T-cell (primary cell): Measurements from ENCODE around the gene FAM98B. TPM values are rescaled to one million over a fixed set of nuclear protein-coding genes. Genes with fewer than 3 reads are reported as not detected.
A peak's percentile ranks its signal among the peaks of the same experiment; 100 is the strongest.

Experiments used
- ATAC-seq, 4 experiments: fragments of 200-7000 bp in 3 of 4; fragments of 150-1000 bp in 1 of 4; cut with Tn5 transposase; replicated peaks in 1 of 4; 1 replicate in 3 of 4; 2 replicates in 1 of 4; pipeline ENCODE4 v1.10.0; 2021; ENCODE audit warnings: moderate library complexity in 3 of 4, mild to moderate bottlenecking in 2 of 4, moderate number of reproducible peaks in 1 of 4
- CTCF ChIA-PET, 2 donors: fragments of 300-600 bp; sonication (Branson Sonifier 250); formaldehyde crosslinking; loops; one replicate each; lab custom pipeline; 2022; ENCODE audit warnings: antibody characterized with exemption in 2 of 2; lab: Charles Lee
- POLR2A ChIA-PET, 2 donors: fragments of 300-600 bp; sonication (Branson Sonifier 250); formaldehyde crosslinking; loops; one replicate each; lab custom pipeline; 2022; ENCODE audit warnings: antibody characterized with exemption in 2 of 2; lab: Charles Lee
- DNase-seq, 35 experiments: peaks; one replicate each; pipeline versions ENCODE4 v3.0.0 to v3.0.0-alpha.2; 2013 to 2023
- H3K27ac ChIP-seq: one replicate; pipeline ENCODE4 v1.5.1; 2013; ENCODE audit warnings: low read length
- H3K27me3 ChIP-seq, 2 experiments: replicated peaks in 1 of 2; 1 replicate in 1 of 2; 2 replicates in 1 of 2; pipeline versions ENCODE4 v1.6.1 to v1.7.0; 2013; ENCODE audit warnings: low read length in 1 of 2, mixed read lengths in 1 of 2; ENCODE audit not compliant: control insufficient read depth in 2 of 2, insufficient read depth in 2 of 2; ENCODE audit errors: extremely low read depth in 1 of 2
- H3K36me3 ChIP-seq, 2 donors: 1 replicate in 1 of 2; 2 replicates in 1 of 2; pipeline versions ENCODE4 v1.6.1 to v1.7.0; 2013; ENCODE audit warnings: low read length in 1 of 2; ENCODE audit not compliant: control insufficient read depth in 2 of 2, insufficient read depth in 1 of 2; ENCODE audit errors: extremely low read depth in 1 of 2
- H3K4me1 ChIP-seq, 2 experiments: 1 replicate in 1 of 2; 2 replicates in 1 of 2; pipeline versions ENCODE4 v1.6.1 to v1.7.0; 2013; ENCODE audit warnings: low read length in 2 of 2, mixed read lengths in 1 of 2; ENCODE audit not compliant: insufficient read depth in 2 of 2, control insufficient read depth in 1 of 2; ENCODE audit errors: extremely low read depth in 1 of 2
- H3K4me3 ChIP-seq, 2 donors: 1 replicate in 1 of 2; 2 replicates in 1 of 2; pipeline versions ENCODE4 v1.5.1 to v1.7.0; 2013; ENCODE audit warnings: mild to moderate bottlenecking in 2 of 2, low read length in 1 of 2, moderate library complexity in 1 of 2; ENCODE audit not compliant: control insufficient read depth in 1 of 2; ENCODE audit errors: extremely low read depth in 1 of 2
- H3K9me3 ChIP-seq: 2 replicates; pipeline ENCODE4 v1.7.0; 2013
- H3K27ac Mint-ChIP-seq, 2 donors: one replicate each; pipeline ENCODE4 v1.8.0; 2020 to 2021; ENCODE audit warnings: mild to moderate bottlenecking in 2 of 2, mixed read lengths in 2 of 2
- H3K27me3 Mint-ChIP-seq, 2 donors: one replicate each; pipeline ENCODE4 v1.8.0; 2021 to 2022; ENCODE audit warnings: mixed read lengths in 2 of 2
- H3K36me3 Mint-ChIP-seq: one replicate; pipeline ENCODE4 v1.8.0; 2021; ENCODE audit warnings: mixed read lengths
- H3K4me1 Mint-ChIP-seq, 3 donors: one replicate each; pipeline ENCODE4 v1.8.0; 2020 to 2022; ENCODE audit warnings: mixed read lengths in 3 of 3, mild to moderate bottlenecking in 1 of 3
- H3K4me3 Mint-ChIP-seq, 3 donors: one replicate each; pipeline ENCODE4 v1.8.0; 2020 to 2022; ENCODE audit warnings: mild to moderate bottlenecking in 3 of 3, mixed read lengths in 3 of 3, moderate library complexity in 3 of 3
- H3K9me3 Mint-ChIP-seq, 3 donors: one replicate each; pipeline ENCODE4 v1.8.0; 2020 to 2022; ENCODE audit warnings: mixed read lengths in 3 of 3
- WGBS: methylation state at CpG from one replicate; pipeline ENCODE4 v1.1.5; 2013; ENCODE audit warnings: missing lambda C conversion rate; ENCODE audit not compliant: insufficient coverage; 5-methylcytosine and 5-hydroxymethylcytosine counted together
- total RNA-seq, 35 experiments: library from RNA in 6 of 35; stranded (reverse) in 6 of 35; fragments of 120-200 nt in 1 of 35; gene quantifications; one replicate each; pipeline versions ENCODE4 v1.2.1 to v1.2.4 and lab custom pipeline; 2013 to 2026

FAM98B gene
- total RNA-seq, 5 donors from 2014 or later (not counting 1 experiment from before 2014, with no cell fraction given), result 15.1 to 24.4 (median 20.6) TPM

DNA sequence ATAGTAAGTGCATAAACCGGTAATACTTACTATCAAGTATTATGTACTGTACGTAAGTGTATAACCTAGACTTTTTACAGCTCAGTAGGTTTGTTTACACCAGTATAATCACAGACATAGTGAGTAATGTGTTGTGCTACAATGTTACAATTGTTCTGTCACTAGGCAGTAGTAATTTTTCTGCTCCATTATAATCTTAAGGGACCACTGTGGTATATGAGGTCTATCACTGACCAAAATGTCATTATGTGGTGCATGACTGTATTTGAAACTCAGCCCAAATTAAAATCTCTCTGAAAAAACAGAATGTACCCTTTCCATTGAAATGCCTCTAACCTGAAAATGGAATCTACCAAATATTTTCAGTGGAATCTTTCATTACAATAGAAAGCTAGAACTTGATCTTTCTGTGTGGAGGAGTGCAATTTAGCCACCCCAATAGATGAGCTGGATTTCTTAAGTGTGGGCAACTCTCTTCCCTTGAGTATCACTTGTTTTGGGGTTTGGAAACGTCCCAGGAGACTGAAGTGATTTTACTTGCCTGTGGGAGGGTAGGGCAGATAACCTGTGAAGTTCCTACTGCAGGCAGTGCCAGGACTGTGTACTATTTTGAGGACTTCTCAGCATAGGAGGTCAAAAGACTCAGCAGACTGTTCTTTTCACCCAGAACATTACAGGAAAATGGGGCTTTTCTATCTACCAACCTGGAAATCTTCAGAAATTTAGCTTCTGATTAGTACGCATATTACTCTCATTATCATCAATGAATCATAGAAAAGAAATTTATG is 50.9 kb downstream of the FAM98B start:
- peak overlapping the region; percentile 80 to 81 for H3K27ac Mint-ChIP-seq
- DNase-seq, result no peak
- WGBS, result no CpG with 5 or more reads among the region's 4 CpGs
- H3K27me3 ChIP-seq, result no peaks in the 10 kb centered on the region
- POLR2A ChIA-PET, result interaction anchor here in 1 of 2 donors (0.6 to 1.2 kb wide), 2 partner anchors 14 to 52 kb away, joined by 3 to 4 read pairs; no protein-coding TSS in a partner anchor
- H3K4me3 Mint-ChIP-seq, result no peak overlapping the region
- H3K4me3 ChIP-seq, result no peak overlapping the region
- no peak for ATAC-seq
- no peak overlapping the region for H3K27ac ChIP-seq
- H3K4me1 ChIP-seq, result no peaks in the 10 kb centered on the region
- H3K36me3 ChIP-seq, result peaks cover 7 to 97% of the 10 kb centered on the region in 2 donors
- H3K4me1 Mint-ChIP-seq, result peaks cover 0 to 7% (median 3%) of the 10 kb centered on the region in 3 donors
- H3K36me3 Mint-ChIP-seq, result peaks cover 71% of the 10 kb centered on the region
- H3K9me3 ChIP-seq, result no peaks in the 10 kb centered on the region
- no peaks in the 10 kb centered on the region for H3K27me3 Mint-ChIP-seq
- CTCF ChIA-PET, result interaction anchor here (0.7 to 2.0 kb wide), 6 partner anchors 16 to 195 kb away, joined by 3 to 7 read pairs (median 4); partner anchors contain the start of gene RASGRP1 (in 1 of the 2)
- no peaks in the 10 kb centered on the region for H3K9me3 Mint-ChIP-seq

- DNase-seq, result no peak
- no peaks in the 10 kb centered on the region for H3K9me3 ChIP-seq
- POLR2A ChIA-PET, result interaction anchor here in 1 of 2 donors (0.6 kb wide), 1 partner anchor 147 kb away, joined by 3 read pairs; no protein-coding TSS in a partner anchor
- no peak for ATAC-seq
- H3K27ac ChIP-seq, result no peak overlapping the region
- H3K36me3 Mint-ChIP-seq, result peaks cover 75% of the 10 kb centered on the region
- H3K27ac Mint-ChIP-seq, result peak overlapping the region; percentile 42 to 63
- H3K27me3 Mint-ChIP-seq, result no peaks in the 10 kb centered on the region
- peaks cover 10 to 97% of the 10 kb centered on the region in 2 donors for H3K36me3 ChIP-seq
- WGBS, result no CpG with 5 or more reads among the region's 4 CpGs
- CTCF ChIA-PET, result interaction anchor here in 1 of 2 donors (0.9 to 1.6 kb wide), 4 partner anchors 14 to 184 kb away, joined by 3 to 4 read pairs (median 4); no protein-coding TSS in a partner anchor
- no peaks in the 10 kb centered on the region for H3K4me1 ChIP-seq
- peaks cover 0 to 11% (median 8%) of the 10 kb centered on the region in 3 donors for H3K4me1 Mint-ChIP-seq
- no peak overlapping the region for H3K4me3 Mint-ChIP-seq
- H3K27me3 ChIP-seq, result no peaks in the 10 kb centered on the region
- no peaks in the 10 kb centered on the region for H3K9me3 Mint-ChIP-seq
- H3K4me3 ChIP-seq, result no peak overlapping the region
Observed at GRCh38 chr15:38506997-38507396, 53.1 kb downstream of the FAM98B start.

DNA sequence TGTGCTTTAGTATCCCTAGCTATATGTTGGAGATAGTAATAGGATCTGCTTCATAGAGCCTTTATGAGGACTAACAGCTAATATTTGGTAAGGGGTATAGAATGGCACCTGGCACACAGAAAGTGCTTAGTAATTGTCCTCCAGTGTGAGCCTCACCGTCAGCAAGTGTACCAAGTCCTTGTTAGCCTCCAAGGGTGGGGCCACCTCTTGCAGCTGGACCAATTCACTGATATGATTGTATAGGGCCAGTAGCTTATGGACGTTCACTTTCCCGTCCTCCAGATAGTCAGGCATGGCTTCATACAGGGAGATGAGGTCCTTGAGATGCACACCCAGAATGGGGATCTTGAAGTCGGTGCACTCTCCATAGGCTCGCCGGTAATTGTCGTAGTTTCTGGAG is 53.6 kb downstream of the FAM98B start:
- ChIA-PET POLR2A (interaction anchor here in 1 of 2 donors (0.6 kb wide), 1 partner anchor 146 kb away, joined by 3 read pairs; no protein-coding TSS in a partner anchor), CTCF (interaction anchor here in 1 of 2 donors (0.9 to 1.6 kb wide), 5 partner anchors 13 to 183 kb away, joined by 3 to 4 read pairs (median 3); no protein-coding TSS in a partner anchor)
- no peak overlapping the region for H3K27ac ChIP-seq
- Mint-ChIP-seq H3K36me3 (peaks cover 73% of the 10 kb centered on the region), H3K27me3 (no peaks in the 10 kb centered on the region), H3K4me1 (peaks cover 0 to 11% (median 8%) of the 10 kb centered on the region in 3 donors), H3K4me3 (no peak overlapping the region), H3K9me3 (no peaks in the 10 kb centered on the region), H3K27ac (peak overlapping the region in 1 of 2 donors; percentile 63)
- no peaks in the 10 kb centered on the region for H3K27me3 ChIP-seq
- no peaks in the 10 kb centered on the region for H3K4me1 ChIP-seq
- DNase-seq (no peak), ATAC-seq (no peak)
- H3K4me3 ChIP-seq, result no peak overlapping the region
- 100% methylated on average over 4 of the region's 7 CpGs for WGBS
- no peaks in the 10 kb centered on the region for H3K9me3 ChIP-seq
- H3K36me3 ChIP-seq, result peaks cover 15 to 97% of the 10 kb centered on the region in 2 donors

GRCh38 chr15:38508647-38509046 is 54.7 kb downstream of the FAM98B start:
- Histone ChIP-seq H3K27me3 (no peaks in the 10 kb centered on the region), H3K27ac (no peak overlapping the region), H3K4me3 (no peak overlapping the region), H3K4me1 (no peaks in the 10 kb centered on the region), H3K9me3 (no peaks in the 10 kb centered on the region), H3K36me3 (peaks cover 17 to 97% of the 10 kb centered on the region in 2 donors)
- peaks cover 0 to 11% (median 10%) of the 10 kb centered on the region in 3 donors for H3K4me1 Mint-ChIP-seq
- 14% methylated on average over 1 of the region's 3 CpGs for WGBS
- H3K27ac Mint-ChIP-seq, result peak overlapping the region; percentile 80 to 82
- ATAC-seq (no peak), DNase-seq (no peak)
- H3K36me3 Mint-ChIP-seq, result peaks cover 71% of the 10 kb centered on the region
- no peaks in the 10 kb centered on the region for H3K9me3 Mint-ChIP-seq
- no peaks in the 10 kb centered on the region for H3K27me3 Mint-ChIP-seq
- ChIA-PET POLR2A (interaction anchor here in 1 of 2 donors (0.6 kb wide), 1 partner anchor 81 kb away, joined by 5 read pairs; no protein-coding TSS in a partner anchor), CTCF (interaction anchor here in 1 of 2 donors (1.1 kb wide), 1 partner anchor 178 kb away, joined by 3 read pairs; no protein-coding TSS in a partner anchor)
- no peak overlapping the region for H3K4me3 Mint-ChIP-seq

DNA sequence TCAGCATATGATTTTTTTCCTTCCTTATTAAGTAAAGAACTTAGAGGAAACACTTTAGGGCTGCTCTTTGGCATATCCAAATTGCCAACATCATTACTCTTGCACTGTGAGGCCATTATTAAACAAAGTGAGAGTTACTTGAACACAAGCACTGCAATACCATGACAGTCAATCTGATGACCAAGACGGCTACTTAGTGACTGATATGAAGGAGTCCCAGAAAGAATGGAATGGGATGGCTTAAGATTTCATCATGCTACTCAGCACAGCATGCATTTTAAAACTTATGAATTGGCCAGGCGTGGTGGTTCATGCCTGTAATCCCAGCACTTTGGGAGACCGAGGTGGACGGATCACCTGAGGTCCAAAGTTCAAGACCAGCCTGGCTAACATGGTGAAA is 55.2 kb downstream of the FAM98B start:
- ChIA-PET CTCF (interaction anchor here in 1 of 2 donors (1.1 kb wide), 2 partner anchors 13 to 16 kb away, joined by 3 read pairs; no protein-coding TSS in a partner anchor), POLR2A (no interaction called here)
- Mint-ChIP-seq H3K4me1 (peaks cover 0 to 14% (median 11%) of the 10 kb centered on the region in 3 donors), H3K36me3 (peaks cover 72% of the 10 kb centered on the region), H3K27ac (peak overlapping the region; percentile 71 to 82), H3K27me3 (no peaks in the 10 kb centered on the region), H3K9me3 (no peaks in the 10 kb centered on the region), H3K4me3 (no peak overlapping the region)
- Histone ChIP-seq H3K27ac (no peak overlapping the region), H3K4me1 (no peaks in the 10 kb centered on the region), H3K4me3 (no peak overlapping the region), H3K27me3 (no peaks in the 10 kb centered on the region), H3K36me3 (peaks cover 17 to 98% of the 10 kb centered on the region in 2 donors), H3K9me3 (no peaks in the 10 kb centered on the region)
- ATAC-seq (no peak), DNase-seq (no peak)
- WGBS, result 83% methylated on average over 3 of the region's 4 CpGs

GRCh38 chr15:38512901-38513300 is 59.0 kb downstream of the FAM98B start:
- ChIA-PET POLR2A (interaction anchor here (1.2 to 1.3 kb wide), 2 partner anchors 18 to 193 kb away, joined by 3 to 4 read pairs; no protein-coding TSS in a partner anchor), CTCF (interaction anchor here (1.0 to 1.5 kb wide), 5 partner anchors 10 to 192 kb away, joined by 3 to 6 read pairs (median 4); no protein-coding TSS in a partner anchor)
- no CpG with 5 or more reads among the region's 1 CpG for whole genome bisulfite sequencing
- H3K4me3 ChIP-seq, result no peak overlapping the region
- Mint-ChIP-seq H3K27ac (peak overlapping the region; percentile 55 to 70), H3K27me3 (no peaks in the 10 kb centered on the region), H3K4me3 (no peak overlapping the region), H3K4me1 (peaks cover 13 to 27% (median 24%) of the 10 kb centered on the region in 3 donors), H3K9me3 (no peaks in the 10 kb centered on the region), H3K36me3 (peaks cover 69% of the 10 kb centered on the region)
- ATAC-seq, result no peak
- H3K36me3 ChIP-seq, result peaks cover 24 to 98% of the 10 kb centered on the region in 2 donors
- H3K27me3 ChIP-seq, result no peaks in the 10 kb centered on the region
- no peaks in the 10 kb centered on the region for H3K4me1 ChIP-seq
- no peak overlapping the region for H3K27ac ChIP-seq
- no peaks in the 10 kb centered on the region for H3K9me3 ChIP-seq
- no peak for DNase-seq
